K562 (cell line): Measurements from ENCODE around the gene SYVN1. TPM values are rescaled to one million over a fixed set of nuclear protein-coding genes. Genes with fewer than 3 reads are reported as not detected.

ENCODE experiments used
- BRD4 ChIP-seq: fragments of 200-600 bp; sonication (generic); IDR thresholded peaks from 2 replicates; pipeline ENCODE4 v1.6.1; 2017; ENCODE audit warnings: inconsistent platforms
- BRD9 ChIP-seq: fragments of 450-650 bp; IDR thresholded peaks from 2 replicates; pipeline ENCODE4 v1.6.1; 2018; ENCODE audit warnings: low read depth; ENCODE audit not compliant: partially characterized antibody
- COPS2 ChIP-seq: fragments of 450-650 bp; conservative IDR thresholded peaks from 2 replicates; pipeline ENCODE4 v1.6.1; 2016; ENCODE audit warnings: mild to moderate bottlenecking, moderate library complexity
- CREB1 ChIP-seq, 2 experiments: sonication (generic) in 1 of 2; formaldehyde crosslinking in 1 of 2; IDR thresholded peaks; 2 replicates each; pipeline versions ENCODE4 v1.6.1 to v1.8.0; 2012 to 2022; ENCODE audit warnings: inconsistent platforms in 1 of 2, mild to moderate bottlenecking in 1 of 2, missing genetic modification reagents in 1 of 2, moderate library complexity in 1 of 2
- EP400 ChIP-seq: fragments of 450-650 bp; IDR thresholded peaks from 2 replicates; pipeline ENCODE4 v1.6.1; 2017; ENCODE audit warnings: antibody characterized with exemption, mild to moderate bottlenecking, moderate library complexity
- KLF10 ChIP-seq: fragments of 250-450 bp; sonication (Bioruptor Pico); IDR thresholded peaks from 2 replicates; pipeline ENCODE4 v1.6.1; 2021; ENCODE audit warnings: matching md5 sums
- POLR2G ChIP-seq: fragments of 200-400 bp; formaldehyde crosslinking; IDR thresholded peaks from 2 replicates; pipeline ENCODE4 v1.6.1; 2017; ENCODE audit warnings: low read depth, mild to moderate bottlenecking, antibody characterized with exemption, low read length, moderate library complexity
- ZNF79 ChIP-seq: fragments of 250-450 bp; sonication (Bioruptor Pico); IDR thresholded peaks from 2 replicates; pipeline ENCODE4 v1.4.0; 2020; ENCODE audit warnings: low read depth, mild to moderate bottlenecking, moderate library complexity
- polyA plus RNA-seq, 8 experiments: library from polyadenylated mRNA; depleted of rRNA in 4 of 8; stranded (reverse) in 5 of 8; unstranded in 3 of 8; fragments of >200 nt; fragmentation: Nextera tagmentation in 2 of 8; fragmentation: Illumina TruSeq in 1 of 8; extraction: Ambion mirVana in 2 of 8; extraction: Trizol in 1 of 8; gene quantifications; 2 replicates each; pipeline versions ENCODE4 v1.2.1 to v1.2.3, GENCODE V29; 2011 to 2014; ENCODE audit warnings: inconsistent platforms in 1 of 8, missing spikeins in 1 of 8
- total RNA-seq, 7 experiments: library from RNA; depleted of rRNA in 6 of 7; stranded (reverse); fragments of >200 nt in 6 of 7; fragmentation: Illumina TruSeq in 2 of 7; extraction: Trizol in 2 of 7; gene quantifications; 2 replicates each; pipeline versions ENCODE4 v1.2.1 to v1.2.3, GENCODE V29; 2011 to 2021; ENCODE audit warnings: low replicate concordance in 1 of 7
- TF ChIP-seq, protein P1 (sequence below): IDR thresholded peaks from 3 replicates; pipeline ENCODE4 v1.6.1; 2011; ENCODE audit warnings: borderline replicate concordance, mild to moderate bottlenecking, moderate library complexity; ENCODE audit not compliant: insufficient read length; ENCODE audit errors: extremely low read depth
- TF ChIP-seq, protein P2 (sequence below): fragments of 450-650 bp; conservative IDR thresholded peaks from 2 replicates; pipeline ENCODE4 v1.6.1; 2016; ENCODE audit warnings: missing genetic modification characterization, low read depth, mild to moderate bottlenecking, missing compliant biosample characterization, moderate library complexity
- TF ChIP-seq, protein P3 (sequence below): fragments of 250-450 bp; sonication (Bioruptor Pico); IDR thresholded peaks from 2 replicates; pipeline ENCODE4 v1.9.0; 2021; ENCODE audit warnings: mild to moderate bottlenecking, inconsistent platforms
- TF ChIP-seq, protein P4 (sequence below): IDR thresholded peaks from 2 replicates; pipeline ENCODE4 v1.6.1; 2011; ENCODE audit warnings: borderline replicate concordance, low read depth, mild to moderate bottlenecking, moderate library complexity, low read length; ENCODE audit not compliant: insufficient read depth, poor library complexity, severe bottlenecking
- TF ChIP-seq, protein P5 (sequence below): fragments of 250-450 bp; sonication (Bioruptor Pico); IDR thresholded peaks from 2 replicates; pipeline ENCODE4 v1.9.0; 2021; ENCODE audit warnings: mild to moderate bottlenecking
- TF ChIP-seq, protein P6 (sequence below): fragments of 250-450 bp; sonication (Bioruptor Pico); IDR thresholded peaks from 2 replicates; pipeline ENCODE4 v1.5.0; 2021; ENCODE audit warnings: mild to moderate bottlenecking, moderate library complexity

SYVN1 gene
- total and polyA plus RNA-seq, 9 of the 15 experiments (the other 6 are each of a cell fraction or from before 2014, with no cell fraction given) = 0.41 to 47.4 (median 9.9) TPM

DNA sequence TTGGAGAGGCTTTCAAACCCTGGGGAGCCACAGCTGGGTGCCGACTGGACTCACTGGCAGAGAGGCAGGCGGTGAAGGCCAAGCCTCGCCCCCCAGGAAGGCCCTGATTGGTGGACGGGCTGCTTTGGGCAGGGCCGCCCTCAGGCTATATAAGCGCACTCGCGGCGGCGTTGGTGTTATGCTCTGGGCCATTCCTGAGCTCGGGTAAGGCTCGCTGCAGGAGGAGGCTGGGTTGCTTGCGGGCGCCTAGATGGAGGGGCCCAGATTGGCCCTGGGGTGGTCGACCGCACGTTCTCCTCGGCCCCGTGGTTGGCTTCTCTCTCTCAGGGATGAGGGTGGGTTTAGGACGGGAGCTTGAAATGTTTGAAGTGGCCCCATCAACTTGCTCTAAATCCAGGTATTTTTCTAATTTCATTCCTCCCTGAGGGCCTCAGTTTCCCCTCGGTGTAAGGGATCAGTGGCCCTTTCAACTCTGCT lies 35.8 kb upstream of the SYVN1 start, which contains the start of gene SPDYC (continued):
- TF ChIP-seq CREB1 (IDR thresholded peaks at IDR 0.05) = no peak
- TF ChIP-seq CREB1 (CRISPR knock-in tag; IDR thresholded peaks at IDR 0.05) = peak; percentile 38; the same call in 1 of the 2 replicates
- TF ChIP-seq, protein P1, sequence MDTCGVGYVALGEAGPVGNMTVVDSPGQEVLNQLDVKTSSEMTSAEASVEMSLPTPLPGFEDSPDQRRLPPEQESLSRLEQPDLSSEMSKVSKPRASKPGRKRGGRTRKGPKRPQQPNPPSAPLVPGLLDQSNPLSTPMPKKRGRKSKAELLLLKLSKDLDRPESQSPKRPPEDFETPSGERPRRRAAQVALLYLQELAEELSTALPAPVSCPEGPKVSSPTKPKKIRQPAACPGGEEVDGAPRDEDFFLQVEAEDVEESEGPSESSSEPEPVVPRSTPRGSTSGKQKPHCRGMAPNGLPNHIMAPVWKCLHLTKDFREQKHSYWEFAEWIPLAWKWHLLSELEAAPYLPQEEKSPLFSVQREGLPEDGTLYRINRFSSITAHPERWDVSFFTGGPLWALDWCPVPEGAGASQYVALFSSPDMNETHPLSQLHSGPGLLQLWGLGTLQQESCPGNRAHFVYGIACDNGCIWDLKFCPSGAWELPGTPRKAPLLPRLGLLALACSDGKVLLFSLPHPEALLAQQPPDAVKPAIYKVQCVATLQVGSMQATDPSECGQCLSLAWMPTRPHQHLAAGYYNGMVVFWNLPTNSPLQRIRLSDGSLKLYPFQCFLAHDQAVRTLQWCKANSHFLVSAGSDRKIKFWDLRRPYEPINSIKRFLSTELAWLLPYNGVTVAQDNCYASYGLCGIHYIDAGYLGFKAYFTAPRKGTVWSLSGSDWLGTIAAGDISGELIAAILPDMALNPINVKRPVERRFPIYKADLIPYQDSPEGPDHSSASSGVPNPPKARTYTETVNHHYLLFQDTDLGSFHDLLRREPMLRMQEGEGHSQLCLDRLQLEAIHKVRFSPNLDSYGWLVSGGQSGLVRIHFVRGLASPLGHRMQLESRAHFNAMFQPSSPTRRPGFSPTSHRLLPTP = no peak
- TF ChIP-seq KLF10 (CRISPR knock-in tag) = no peak
- no peak for TF ChIP-seq ZNF79 (CRISPR knock-in tag)
- TF ChIP-seq, protein P2, sequence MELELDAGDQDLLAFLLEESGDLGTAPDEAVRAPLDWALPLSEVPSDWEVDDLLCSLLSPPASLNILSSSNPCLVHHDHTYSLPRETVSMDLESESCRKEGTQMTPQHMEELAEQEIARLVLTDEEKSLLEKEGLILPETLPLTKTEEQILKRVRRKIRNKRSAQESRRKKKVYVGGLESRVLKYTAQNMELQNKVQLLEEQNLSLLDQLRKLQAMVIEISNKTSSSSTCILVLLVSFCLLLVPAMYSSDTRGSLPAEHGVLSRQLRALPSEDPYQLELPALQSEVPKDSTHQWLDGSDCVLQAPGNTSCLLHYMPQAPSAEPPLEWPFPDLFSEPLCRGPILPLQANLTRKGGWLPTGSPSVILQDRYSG (tag) = no peak
- TF ChIP-seq COPS2 = no peak
- TF ChIP-seq, protein P3, sequence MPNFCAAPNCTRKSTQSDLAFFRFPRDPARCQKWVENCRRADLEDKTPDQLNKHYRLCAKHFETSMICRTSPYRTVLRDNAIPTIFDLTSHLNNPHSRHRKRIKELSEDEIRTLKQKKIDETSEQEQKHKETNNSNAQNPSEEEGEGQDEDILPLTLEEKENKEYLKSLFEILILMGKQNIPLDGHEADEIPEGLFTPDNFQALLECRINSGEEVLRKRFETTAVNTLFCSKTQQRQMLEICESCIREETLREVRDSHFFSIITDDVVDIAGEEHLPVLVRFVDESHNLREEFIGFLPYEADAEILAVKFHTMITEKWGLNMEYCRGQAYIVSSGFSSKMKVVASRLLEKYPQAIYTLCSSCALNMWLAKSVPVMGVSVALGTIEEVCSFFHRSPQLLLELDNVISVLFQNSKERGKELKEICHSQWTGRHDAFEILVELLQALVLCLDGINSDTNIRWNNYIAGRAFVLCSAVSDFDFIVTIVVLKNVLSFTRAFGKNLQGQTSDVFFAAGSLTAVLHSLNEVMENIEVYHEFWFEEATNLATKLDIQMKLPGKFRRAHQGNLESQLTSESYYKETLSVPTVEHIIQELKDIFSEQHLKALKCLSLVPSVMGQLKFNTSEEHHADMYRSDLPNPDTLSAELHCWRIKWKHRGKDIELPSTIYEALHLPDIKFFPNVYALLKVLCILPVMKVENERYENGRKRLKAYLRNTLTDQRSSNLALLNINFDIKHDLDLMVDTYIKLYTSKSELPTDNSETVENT (CRISPR knock-in tag) = peak; percentile 78; the same call in 1 of the 2 replicates
- TF ChIP-seq, protein P4, sequence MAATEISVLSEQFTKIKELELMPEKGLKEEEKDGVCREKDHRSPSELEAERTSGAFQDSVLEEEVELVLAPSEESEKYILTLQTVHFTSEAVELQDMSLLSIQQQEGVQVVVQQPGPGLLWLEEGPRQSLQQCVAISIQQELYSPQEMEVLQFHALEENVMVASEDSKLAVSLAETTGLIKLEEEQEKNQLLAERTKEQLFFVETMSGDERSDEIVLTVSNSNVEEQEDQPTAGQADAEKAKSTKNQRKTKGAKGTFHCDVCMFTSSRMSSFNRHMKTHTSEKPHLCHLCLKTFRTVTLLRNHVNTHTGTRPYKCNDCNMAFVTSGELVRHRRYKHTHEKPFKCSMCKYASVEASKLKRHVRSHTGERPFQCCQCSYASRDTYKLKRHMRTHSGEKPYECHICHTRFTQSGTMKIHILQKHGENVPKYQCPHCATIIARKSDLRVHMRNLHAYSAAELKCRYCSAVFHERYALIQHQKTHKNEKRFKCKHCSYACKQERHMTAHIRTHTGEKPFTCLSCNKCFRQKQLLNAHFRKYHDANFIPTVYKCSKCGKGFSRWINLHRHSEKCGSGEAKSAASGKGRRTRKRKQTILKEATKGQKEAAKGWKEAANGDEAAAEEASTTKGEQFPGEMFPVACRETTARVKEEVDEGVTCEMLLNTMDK = no peak
- TF ChIP-seq EP400 = peak; percentile 54; the same call in 1 of the 2 replicates
- TF ChIP-seq, protein P5, sequence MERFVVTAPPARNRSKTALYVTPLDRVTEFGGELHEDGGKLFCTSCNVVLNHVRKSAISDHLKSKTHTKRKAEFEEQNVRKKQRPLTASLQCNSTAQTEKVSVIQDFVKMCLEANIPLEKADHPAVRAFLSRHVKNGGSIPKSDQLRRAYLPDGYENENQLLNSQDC = peak; percentile 81; the same call in 1 of the 2 replicates
- TF ChIP-seq, protein P6, sequence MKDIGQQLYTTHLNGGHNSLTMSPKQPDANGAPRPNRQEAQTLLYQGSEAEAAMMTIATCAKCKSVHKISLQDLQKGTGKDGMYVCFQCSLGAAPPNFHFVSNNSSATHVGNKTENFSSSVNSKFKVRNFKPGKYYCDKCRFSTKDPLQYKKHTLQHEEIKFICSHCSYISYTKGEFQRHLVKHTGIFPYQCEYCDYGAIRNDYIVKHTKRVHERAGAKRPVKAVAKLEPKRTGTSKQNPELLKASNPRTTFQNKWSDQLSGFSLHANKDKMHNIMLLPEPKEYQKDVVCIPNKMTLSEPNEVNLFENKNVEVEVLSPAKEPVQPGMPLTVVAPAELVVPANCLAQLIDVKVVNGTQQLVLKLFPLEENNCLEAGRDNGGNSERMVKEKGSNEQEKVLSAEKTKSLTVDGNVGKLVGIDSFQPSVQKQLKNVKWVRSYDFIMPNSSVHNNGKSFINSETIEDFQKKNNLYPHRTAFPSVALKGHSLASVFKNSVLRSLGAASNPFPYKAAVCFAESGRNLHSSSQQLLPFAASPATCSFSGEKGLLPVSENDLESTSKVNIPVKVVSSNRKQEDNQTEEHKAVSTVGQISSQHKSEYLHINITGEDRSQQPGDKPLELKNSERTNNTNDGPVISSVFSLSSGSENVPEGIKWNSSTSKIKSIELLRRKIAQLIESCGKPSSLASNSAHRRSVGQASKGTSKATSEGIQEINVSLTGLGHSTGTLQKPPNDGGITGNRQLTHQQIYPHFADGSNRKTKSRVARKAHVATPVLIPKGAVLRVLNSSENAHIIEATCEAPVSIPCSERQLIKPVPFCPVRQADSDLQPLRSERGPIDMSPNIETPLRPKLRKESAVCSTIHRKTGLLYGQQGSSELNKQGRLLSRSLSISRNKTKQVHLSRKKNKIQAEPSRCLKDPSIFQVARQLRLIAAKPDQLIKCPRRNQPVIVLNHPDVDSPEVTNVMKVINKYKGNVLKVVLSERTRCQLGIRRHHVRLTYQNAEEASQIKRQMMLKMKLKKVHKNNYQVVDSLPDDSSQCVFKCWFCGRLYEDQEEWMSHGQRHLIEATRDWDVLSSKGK (CRISPR knock-in tag) = no peak
- peak; percentile 100 for TF ChIP-seq POLR2G
- TF ChIP-seq BRD4 = 0 out of 2 replicates have a peak, but pooled peaks have one; percentile 31
- TF ChIP-seq BRD9 = no peak
